GM12878 (cell line): ENCODE data around the gene PSMB7. TPM values are rescaled to one million over a fixed set of nuclear protein-coding genes. Genes with fewer than 3 reads are reported as not detected.

ENCODE experiments used
- ATAC-seq: fragments of 200-7000 bp; cut with Tn5 transposase; 3 replicates; pipeline ENCODE4 v1.9.1; 2020; ENCODE audit warnings: mild to moderate bottlenecking, moderate library complexity
- BruUV-seq: library from RNA; stranded (reverse); fragments of 400-500 nt; replicated peaks from 2 replicates; lab custom pipeline; 2021; lab: Mats Ljungman, UMichigan
- CTCF ChIA-PET: fragments of 300-600 bp; sonication (Branson Sonifier 250); formaldehyde crosslinking; extraction: SDS; loops from one replicate; lab custom pipeline; 2021; ENCODE audit warnings: inconsistent platforms; lab: Yijun Ruan, JAX
- POLR2A ChIA-PET: fragments of 350-600 bp; formaldehyde crosslinking; extraction: SDS; loops from one replicate; lab custom pipeline; 2021; ENCODE audit warnings: inconsistent platforms; lab: Charles Lee
- RAD21 ChIA-PET: fragments of 300-600 bp; sonication (Branson Sonifier 250); formaldehyde crosslinking; loops from one replicate; lab custom pipeline; 2023; ENCODE audit warnings: antibody characterized with exemption; ENCODE audit not compliant: unreplicated experiment; lab: Charles Lee
- SMC1A ChIA-PET: fragments of 300-600 bp; sonication (Branson Sonifier 250); formaldehyde crosslinking; loops from one replicate; lab custom pipeline; 2023; ENCODE audit not compliant: unreplicated experiment, uncharacterized antibody; lab: Charles Lee
- DNase-seq: peaks from one replicate; pipeline ENCODE4 v3.0.0-alpha.2; 2011; ENCODE audit warnings: low read depth, low spot score
- FAIRE-seq: peaks from 3 replicates; lab custom pipeline; 2011; peaks lifted over from hg19 to GRCh38; lab: Jason Lieb, UNC
- H2AFZ ChIP-seq: 2 replicates; pipeline ENCODE4 v1.6.0; 2011; ENCODE audit warnings: low read depth, low read length, control low read depth; ENCODE audit not compliant: control insufficient read depth
- H3K27ac ChIP-seq: 2 replicates; pipeline ENCODE4 v1.5.1; 2011; ENCODE audit warnings: control low read depth; ENCODE audit not compliant: control insufficient read depth, insufficient read depth
- H3K27me3 ChIP-seq, 2 experiments: replicated peaks in 1 of 2; 2 replicates each; pipeline versions ENCODE4 v1.6.0 to v1.6.1; 2011; ENCODE audit warnings: low read length in 1 of 2; ENCODE audit not compliant: control insufficient read depth in 2 of 2, insufficient read depth in 2 of 2
- H3K36me3 ChIP-seq, 2 experiments: 2 replicates each; pipeline ENCODE4 v1.5.1; 2011; ENCODE audit warnings: low read length in 1 of 2; ENCODE audit not compliant: control insufficient read depth in 2 of 2, insufficient read depth in 2 of 2
- H3K4me1 ChIP-seq: 2 replicates; pipeline ENCODE4 v1.6.1; 2011; ENCODE audit warnings: mild to moderate bottlenecking, low read length, moderate library complexity, mixed read lengths; ENCODE audit not compliant: control insufficient read depth, insufficient read depth
- H3K4me2 ChIP-seq: 2 replicates; pipeline ENCODE4 v1.6.0; 2011; ENCODE audit warnings: control low read depth; ENCODE audit not compliant: control insufficient read depth, insufficient read depth
- H3K4me3 ChIP-seq: fragments of 200-600 bp; sonication (generic); 2 replicates; pipeline ENCODE4 v1.5.1; 2016
- H3K79me2 ChIP-seq: 2 replicates; pipeline ENCODE4 v1.6.0; 2011; ENCODE audit warnings: low read length; ENCODE audit not compliant: control insufficient read depth, insufficient read depth
- H3K9ac ChIP-seq: 2 replicates; pipeline ENCODE4 v1.8.0; 2011; ENCODE audit warnings: low read length, control low read depth, mixed read lengths; ENCODE audit not compliant: control insufficient read depth, insufficient read depth
- H3K9me3 ChIP-seq: replicated peaks from 3 replicates; pipeline ENCODE4 v1.5.1; 2011; ENCODE audit warnings: mild to moderate bottlenecking, low read length; ENCODE audit not compliant: control insufficient read depth, insufficient read depth
- H4K20me1 ChIP-seq: 2 replicates; pipeline ENCODE4 v1.6.0; 2011; ENCODE audit not compliant: control insufficient read depth, insufficient read depth
- E2F8 ChIP-seq: fragments of 450-650 bp; IDR thresholded peaks from 2 replicates; pipeline ENCODE4 v1.6.1; 2018; ENCODE audit warnings: mild to moderate bottlenecking, low read depth, moderate library complexity; ENCODE audit not compliant: partially characterized antibody
- EZH2 ChIP-seq: IDR thresholded peaks from 2 replicates; pipeline ENCODE4 v1.6.1; 2012; ENCODE audit warnings: low read depth, mild to moderate bottlenecking, control low read depth, inconsistent platforms, low read length, borderline replicate concordance; ENCODE audit not compliant: control insufficient read depth
- POLR2A ChIP-seq: IDR thresholded peaks from 2 replicates; pipeline ENCODE4 v1.6.1; 2011; ENCODE audit warnings: low read depth, mild to moderate bottlenecking, low read length
- STAT3 ChIP-seq: IDR thresholded peaks from 2 replicates; pipeline ENCODE4 v1.6.1; 2011; ENCODE audit warnings: low read depth, low read length, improper control_type of control experiment
- ZNF207 ChIP-seq: fragments of 450-650 bp; IDR thresholded peaks from 2 replicates; pipeline ENCODE4 v1.6.1; 2014; ENCODE audit warnings: antibody characterized with exemption, mild to moderate bottlenecking, borderline replicate concordance
- WGBS: methylation state at CpG from one replicate; pipeline ENCODE4 v1.1.6; 2016; ENCODE audit warnings: low lambda C conversion rate; ENCODE audit not compliant: insufficient replicate concordance, insufficient coverage; ENCODE audit errors: missing lambda C conversion rate; 5-methylcytosine and 5-hydroxymethylcytosine counted together
- in situ Hi-C: fragments of 300-500 bp; cut with MboI; formaldehyde crosslinking; loops from 9 replicates; pipeline ENCODE4 v1.14.3; 2018; ENCODE audit warnings: mixed read lengths
- intact Hi-C: fragments of 100-400 bp; cut with micrococcal nuclease; formaldehyde crosslinking; loops from one replicate; pipeline ENCODE4 v1.14.2; 2022; ENCODE audit not compliant: unreplicated experiment
- polyA plus RNA-seq, 11 experiments: library from polyadenylated mRNA; depleted of rRNA in 4 of 11; unstranded in 6 of 11; stranded (reverse) in 5 of 11; fragments of >200 nt; fragmentation: Nextera tagmentation in 4 of 11; fragmentation: Illumina TruSeq in 1 of 11; extraction: Ambion mirVana in 4 of 11; extraction: Trizol in 1 of 11; gene quantifications; 1 replicate in 1 of 11; 2 replicates in 10 of 11; pipeline versions ENCODE4 v1.2.1 to v1.2.3, GENCODE V29; 2011 to 2016; ENCODE audit warnings: inconsistent platforms in 2 of 11, missing spikeins in 2 of 11, low read depth in 1 of 11
- total RNA-seq, 4 experiments: library from RNA; depleted of rRNA in 3 of 4; stranded (reverse); fragments of >200 nt in 3 of 4; fragmentation: Illumina TruSeq in 1 of 4; extraction: Trizol in 1 of 4; gene quantifications; 2 replicates each; pipeline versions ENCODE4 v1.2.1 to v1.2.3, GENCODE V29; 2013 to 2021

PSMB7 gene
- total and polyA plus RNA-seq, 10 of the 15 experiments (the other 5 are each of a cell fraction or from before 2014, with no cell fraction given), result 174 to 564 (median 268) TPM

- POLR2A ChIA-PET, result no interaction called here
- Histone ChIP-seq H3K9me3 (no peaks in the 10 kb centered on the region; the same call in 2 of the 3 replicates), H3K4me3 (no peak overlapping the region), H2AFZ (no peak overlapping the region), H4K20me1 (no peaks in the 10 kb centered on the region), H3K4me2 (no peak overlapping the region), H3K4me1 (no peaks in the 10 kb centered on the region), H3K9ac (no peak overlapping the region), H3K27me3 (no peaks in the 10 kb centered on the region), H3K79me2 (no peaks in the 10 kb centered on the region; the same call in 1 of the 2 replicates), H3K27ac (no peak overlapping the region), H3K36me3 (peaks cover 31 to 63% of the 10 kb centered on the region in 2 experiments)
- no peak for TF ChIP-seq EZH2
- no peak for TF ChIP-seq ZNF207
- no peak for TF ChIP-seq STAT3
- peak; percentile 44; the same call in 1 of the 2 replicates for TF ChIP-seq POLR2A
- TF ChIP-seq E2F8, result no peak
- 78% methylated on average over 29 of the region's 29 CpGs for WGBS
- CTCF ChIA-PET, result no interaction called here
- SMC1A ChIA-PET, result no interaction called here
- RAD21 ChIA-PET, result no interaction called here
- ATAC-seq (no peak), FAIRE-seq (no peak), DNase-seq (no peak)
- in situ Hi-C loops (no loop called here), intact Hi-C loops (no loop called here)
- TSS peak; percentile 13 for BruUV-seq
Observed at GRCh38 chr9:124330011-124330697, 85.1 kb downstream of the PSMB7 start.
